ENCODE data around the gene ANKRD13D.

DNA sequence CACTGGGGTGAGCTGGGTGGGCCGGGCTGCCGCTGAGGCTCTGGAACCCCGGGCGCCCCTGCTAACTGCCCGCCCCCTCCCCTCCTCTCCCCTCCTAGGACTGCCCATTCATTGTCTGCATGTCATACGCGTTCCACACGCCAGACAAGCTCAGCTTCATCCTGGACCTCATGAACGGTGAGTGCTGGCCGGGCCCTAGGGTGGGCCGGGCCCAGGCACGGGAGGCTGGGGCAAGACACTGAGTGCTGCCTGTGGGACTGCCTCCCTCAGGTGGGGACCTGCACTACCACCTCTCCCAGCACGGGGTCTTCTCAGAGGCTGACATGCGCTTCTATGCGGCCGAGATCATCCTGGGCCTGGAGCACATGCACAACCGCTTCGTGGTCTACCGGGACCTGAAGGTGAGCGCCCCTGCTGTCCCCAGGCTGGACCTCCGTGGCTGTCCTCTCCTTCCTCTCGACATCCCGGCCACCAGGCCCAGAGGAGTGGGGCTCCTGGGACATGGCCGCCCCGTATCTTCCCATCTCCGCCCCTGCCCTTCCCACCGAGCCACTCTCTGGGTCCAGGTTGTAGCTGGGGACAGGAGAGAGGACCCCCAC lies 7.5 kb upstream of the ANKRD13D start:
- no peak for TF ChIP-seq POLR2A (IDR thresholded peaks at IDR 0.05)
- TF ChIP-seq, protein P1, sequence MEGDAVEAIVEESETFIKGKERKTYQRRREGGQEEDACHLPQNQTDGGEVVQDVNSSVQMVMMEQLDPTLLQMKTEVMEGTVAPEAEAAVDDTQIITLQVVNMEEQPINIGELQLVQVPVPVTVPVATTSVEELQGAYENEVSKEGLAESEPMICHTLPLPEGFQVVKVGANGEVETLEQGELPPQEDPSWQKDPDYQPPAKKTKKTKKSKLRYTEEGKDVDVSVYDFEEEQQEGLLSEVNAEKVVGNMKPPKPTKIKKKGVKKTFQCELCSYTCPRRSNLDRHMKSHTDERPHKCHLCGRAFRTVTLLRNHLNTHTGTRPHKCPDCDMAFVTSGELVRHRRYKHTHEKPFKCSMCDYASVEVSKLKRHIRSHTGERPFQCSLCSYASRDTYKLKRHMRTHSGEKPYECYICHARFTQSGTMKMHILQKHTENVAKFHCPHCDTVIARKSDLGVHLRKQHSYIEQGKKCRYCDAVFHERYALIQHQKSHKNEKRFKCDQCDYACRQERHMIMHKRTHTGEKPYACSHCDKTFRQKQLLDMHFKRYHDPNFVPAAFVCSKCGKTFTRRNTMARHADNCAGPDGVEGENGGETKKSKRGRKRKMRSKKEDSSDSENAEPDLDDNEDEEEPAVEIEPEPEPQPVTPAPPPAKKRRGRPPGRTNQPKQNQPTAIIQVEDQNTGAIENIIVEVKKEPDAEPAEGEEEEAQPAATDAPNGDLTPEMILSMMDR (IDR thresholded peaks at IDR 0.05): no peak
